HG03159 (cell line): ENCODE measurements around the gene AMOTL1.

Experiments used
- ATAC-seq: cut with Tn5 transposase; IDR thresholded peaks from one replicate; pipeline ENCODE4 v1.9.1; 2021; ENCODE audit warnings: mild to moderate bottlenecking, moderate library complexity; ENCODE audit not compliant: unreplicated experiment

Gene AMOTL1, protein sequence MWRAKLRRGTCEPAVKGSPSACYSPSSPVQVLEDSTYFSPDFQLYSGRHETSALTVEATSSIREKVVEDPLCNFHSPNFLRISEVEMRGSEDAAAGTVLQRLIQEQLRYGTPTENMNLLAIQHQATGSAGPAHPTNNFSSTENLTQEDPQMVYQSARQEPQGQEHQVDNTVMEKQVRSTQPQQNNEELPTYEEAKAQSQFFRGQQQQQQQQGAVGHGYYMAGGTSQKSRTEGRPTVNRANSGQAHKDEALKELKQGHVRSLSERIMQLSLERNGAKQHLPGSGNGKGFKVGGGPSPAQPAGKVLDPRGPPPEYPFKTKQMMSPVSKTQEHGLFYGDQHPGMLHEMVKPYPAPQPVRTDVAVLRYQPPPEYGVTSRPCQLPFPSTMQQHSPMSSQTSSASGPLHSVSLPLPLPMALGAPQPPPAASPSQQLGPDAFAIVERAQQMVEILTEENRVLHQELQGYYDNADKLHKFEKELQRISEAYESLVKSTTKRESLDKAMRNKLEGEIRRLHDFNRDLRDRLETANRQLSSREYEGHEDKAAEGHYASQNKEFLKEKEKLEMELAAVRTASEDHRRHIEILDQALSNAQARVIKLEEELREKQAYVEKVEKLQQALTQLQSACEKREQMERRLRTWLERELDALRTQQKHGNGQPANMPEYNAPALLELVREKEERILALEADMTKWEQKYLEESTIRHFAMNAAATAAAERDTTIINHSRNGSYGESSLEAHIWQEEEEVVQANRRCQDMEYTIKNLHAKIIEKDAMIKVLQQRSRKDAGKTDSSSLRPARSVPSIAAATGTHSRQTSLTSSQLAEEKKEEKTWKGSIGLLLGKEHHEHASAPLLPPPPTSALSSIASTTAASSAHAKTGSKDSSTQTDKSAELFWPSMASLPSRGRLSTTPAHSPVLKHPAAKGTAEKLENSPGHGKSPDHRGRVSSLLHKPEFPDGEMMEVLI

DNA sequence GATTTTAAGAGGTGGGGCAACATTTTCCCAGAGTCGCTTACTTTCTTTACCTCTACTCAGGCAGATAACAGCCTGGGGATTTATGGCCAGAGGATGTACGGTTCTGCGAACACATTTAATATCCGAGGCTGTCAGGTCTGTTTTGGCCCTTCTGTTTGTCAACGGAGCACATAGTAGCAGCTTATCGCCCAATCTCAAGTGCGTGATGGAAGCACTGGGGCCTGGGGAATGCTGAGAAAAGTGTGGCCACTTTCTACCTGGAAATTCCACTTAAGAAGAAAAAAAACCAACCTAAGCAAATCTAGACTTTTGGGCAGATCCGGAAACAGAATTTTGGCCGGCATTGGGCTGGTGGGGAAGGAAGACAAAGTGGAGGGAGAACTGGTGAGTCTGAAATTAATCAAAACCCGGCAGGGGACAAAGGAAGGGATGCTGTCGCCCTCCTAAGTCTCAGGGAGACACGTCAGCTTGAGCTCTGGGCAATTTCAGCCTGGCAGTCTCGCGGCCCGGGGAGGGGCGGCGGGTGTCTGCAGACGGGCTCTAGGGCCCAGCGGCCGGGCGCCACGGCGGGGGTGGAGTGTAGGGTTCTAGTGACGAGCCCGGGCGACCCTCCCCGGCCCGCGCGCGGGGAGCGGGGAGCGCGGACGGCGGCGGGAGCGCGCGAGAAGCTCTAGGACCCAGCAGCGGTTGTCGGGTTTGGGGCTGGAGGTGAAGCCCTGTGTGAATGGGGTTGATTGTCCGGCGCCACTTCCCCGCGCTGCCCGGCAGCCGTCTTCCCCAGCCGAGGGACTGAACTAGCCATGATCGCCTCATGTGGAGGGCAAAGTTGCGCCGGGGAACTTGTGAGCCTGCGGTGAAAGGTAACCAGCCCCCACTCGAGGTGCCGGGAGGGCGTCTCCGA lies at the start of gene AMOTL1:
AMOTL1 (plus strand) TSS at position 656 of the 901 bp plus-strand sequence; CDS start at position 812, 156 bp downstream.
- peak; percentile 73 for ATAC-seq

DNA sequence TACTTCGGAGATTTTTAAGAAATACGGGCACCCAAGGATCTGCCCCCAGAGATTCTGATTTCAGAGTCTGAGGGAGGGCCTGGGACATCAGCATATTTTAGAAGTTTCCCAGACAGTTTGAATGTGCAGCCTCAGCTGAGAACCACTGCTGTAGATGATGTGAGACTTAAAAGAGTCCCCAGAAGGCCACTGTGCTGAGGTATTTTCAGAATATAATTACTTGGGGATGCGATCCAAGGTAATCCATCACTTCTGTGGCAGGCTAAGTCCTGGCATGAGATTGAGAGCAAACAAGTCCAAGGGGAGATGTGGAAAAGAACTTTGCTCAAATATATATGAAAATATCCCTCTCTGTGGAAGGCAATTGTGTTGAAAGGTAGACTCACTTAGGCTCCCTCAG lies 48.3 kb upstream of the AMOTL1 start:
- ATAC-seq = no peak

- no peak for ATAC-seq
Observed at GRCh38 chr11:94721565-94722292, 46.4 kb upstream of the AMOTL1 start.

GRCh38 chr11:94722735-94723134 lies 45.4 kb upstream of the AMOTL1 start:
- no peak for ATAC-seq

GRCh38 chr11:94725097-94725496 lies 43.1 kb upstream of the AMOTL1 start:
- no peak for ATAC-seq

- ATAC-seq = no peak
Observed at GRCh38 chr11:94727819-94728218, 40.3 kb upstream of the AMOTL1 start.

DNA sequence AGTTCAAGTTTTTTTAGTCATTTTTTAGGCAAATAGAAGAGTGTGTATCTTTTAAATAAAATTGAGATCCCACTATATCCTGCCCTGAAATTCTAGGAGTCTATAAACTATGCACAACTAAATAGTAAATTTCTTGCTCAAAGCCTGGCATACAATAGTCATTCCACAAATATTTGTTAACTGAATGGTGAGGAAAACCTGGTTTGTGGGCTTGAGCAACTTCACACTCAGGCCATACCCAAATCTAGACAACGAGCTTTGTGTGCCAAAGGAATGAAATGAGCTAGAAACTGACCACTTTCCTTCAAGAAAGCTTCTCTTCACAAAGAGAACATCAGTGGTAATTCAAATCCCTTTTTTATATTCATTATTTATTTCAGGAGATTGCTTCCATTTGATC lies 39.6 kb upstream of the AMOTL1 start:
- no peak for ATAC-seq

DNA sequence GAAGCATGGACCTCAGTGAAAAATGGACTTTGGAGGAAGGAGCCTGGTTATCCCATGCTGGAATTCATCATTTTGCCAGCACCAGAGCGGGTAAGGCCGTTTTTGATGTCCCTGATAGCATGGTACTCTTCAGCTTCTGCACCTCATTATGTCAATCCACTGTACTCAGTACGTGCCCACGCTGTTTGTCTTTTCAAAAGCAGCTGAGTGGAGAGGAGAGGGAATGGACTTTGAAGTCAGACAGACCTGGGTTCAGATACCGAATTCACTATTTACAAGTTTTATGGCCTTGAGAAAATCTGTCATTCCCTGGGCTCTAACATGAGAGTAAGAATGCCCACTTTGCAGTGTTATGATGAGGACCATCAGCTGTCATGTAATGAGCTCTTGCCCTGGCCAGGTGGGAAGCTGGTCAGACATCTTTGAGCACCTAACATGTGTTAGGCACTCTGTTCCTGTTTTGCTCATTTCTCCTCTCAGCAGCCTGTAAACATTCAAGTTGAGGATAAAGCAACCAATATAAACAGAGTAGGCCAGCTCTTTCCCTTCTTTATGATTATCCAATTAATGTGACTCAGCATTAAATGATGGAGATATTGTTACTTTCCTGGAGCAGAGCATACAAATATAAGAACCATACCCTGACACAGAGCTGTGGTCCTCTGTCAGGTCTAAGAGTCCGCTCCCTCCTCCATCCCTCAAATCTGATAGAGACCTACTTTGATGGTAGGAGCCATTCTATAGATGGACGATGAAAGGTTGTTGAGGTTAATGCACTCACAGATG lies 39.0 kb upstream of the AMOTL1 start:
- ATAC-seq = no peak

DNA sequence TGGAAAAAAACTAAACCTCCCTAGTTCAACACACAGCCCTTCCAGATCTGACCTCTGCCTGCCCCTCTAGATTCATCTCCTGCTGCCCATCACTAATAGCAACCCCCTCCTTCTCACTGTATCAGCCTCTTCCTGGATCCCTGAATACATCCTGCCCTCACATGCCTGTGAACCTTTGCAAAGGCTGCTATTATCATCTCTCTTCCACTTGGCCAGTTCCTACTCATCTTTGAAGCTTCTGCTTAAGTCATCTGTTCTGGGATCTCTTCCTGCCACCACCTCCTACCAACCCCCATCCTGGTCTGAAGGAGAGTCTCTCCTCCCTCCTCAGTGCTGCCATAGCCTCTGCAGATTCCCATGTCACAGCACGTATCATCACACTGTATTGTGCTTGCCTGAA lies 38.0 kb upstream of the AMOTL1 start:
- ATAC-seq = no peak

DNA sequence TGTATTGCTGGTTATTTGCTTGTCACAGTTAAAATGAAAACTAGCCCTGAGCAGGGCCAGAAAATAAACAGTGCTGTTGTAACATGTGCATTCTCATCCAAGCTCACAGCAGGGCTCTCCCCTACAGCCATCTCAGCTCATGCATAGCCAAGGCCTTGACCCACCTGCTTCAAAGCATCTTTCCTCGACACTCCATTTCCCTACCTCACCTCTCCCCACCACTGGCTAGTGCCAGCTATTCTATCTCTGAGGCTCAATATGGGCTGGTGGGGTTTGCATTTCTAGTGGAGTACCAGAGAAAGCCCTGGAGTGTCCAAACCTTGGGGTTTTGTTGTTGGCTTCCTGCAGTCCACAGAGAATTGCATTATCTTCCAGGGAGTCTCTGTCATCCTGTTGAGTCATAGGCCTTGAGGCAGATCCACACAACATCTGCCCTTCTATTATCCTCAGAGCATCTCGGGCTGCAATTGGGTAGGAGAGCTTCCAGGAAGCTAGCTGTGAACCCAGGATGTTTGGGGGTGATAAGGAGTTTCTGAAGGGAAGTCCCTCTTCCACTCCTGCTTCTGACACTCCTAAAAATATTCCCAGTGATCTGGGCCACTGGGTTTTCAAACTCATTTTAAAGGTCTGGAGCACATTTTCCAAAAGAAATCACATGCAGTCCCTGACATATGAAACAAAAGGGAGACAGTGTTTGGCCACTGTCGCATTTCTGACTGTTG lies 36.1 kb upstream of the AMOTL1 start:
- ATAC-seq = no peak

DNA sequence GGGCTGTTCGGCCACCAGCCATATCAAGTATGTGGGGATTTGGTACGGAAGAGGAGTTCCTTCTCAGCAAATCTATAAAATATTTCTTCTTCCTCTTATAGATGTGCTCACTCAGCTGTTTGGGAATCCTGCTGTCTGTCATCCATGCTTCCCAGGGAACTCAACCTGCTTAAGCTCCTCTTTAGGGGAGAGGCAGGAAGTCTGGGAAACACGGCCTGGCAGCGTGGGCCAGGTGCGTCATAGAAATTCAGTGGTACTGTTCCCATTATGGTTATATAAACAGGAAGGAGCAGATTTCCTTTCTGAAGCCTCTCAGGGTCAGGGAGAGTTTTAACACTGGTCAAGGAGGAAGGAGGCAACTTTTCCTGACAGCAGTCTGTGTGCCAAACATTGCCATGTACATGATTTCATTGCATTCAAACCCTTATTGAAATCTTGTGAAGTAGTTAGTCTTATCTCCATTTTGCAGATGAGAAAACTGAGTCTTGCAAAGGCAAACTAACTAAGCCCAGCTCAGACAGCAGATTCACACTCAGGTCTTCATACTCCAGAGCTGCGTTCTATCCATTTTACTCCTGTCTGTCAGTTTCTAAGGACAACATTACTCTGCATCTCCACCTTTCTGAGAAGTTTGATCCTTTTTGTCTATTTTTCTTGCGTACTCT lies 35.4 kb upstream of the AMOTL1 start:
- ATAC-seq = no peak

- ATAC-seq = no peak
Observed at GRCh38 chr11:94734563-94735275, 33.4 kb upstream of the AMOTL1 start.

GRCh38 chr11:94735907-94736306 lies 32.2 kb upstream of the AMOTL1 start:
- ATAC-seq = no peak

- no peak for ATAC-seq
Observed at GRCh38 chr11:94737171-94737611, 31.0 kb upstream of the AMOTL1 start.

- ATAC-seq = no peak
Observed at GRCh38 chr11:94738746-94739145, 29.4 kb upstream of the AMOTL1 start.

GRCh38 chr11:94739331-94739730 lies 28.8 kb upstream of the AMOTL1 start:
- no peak for ATAC-seq
